AG04450 (cell line): ENCODE data around the gene ISL1. TPM values are rescaled to one million over a fixed set of nuclear protein-coding genes. Genes with fewer than 3 reads are reported as not detected.

Source experiments
- CTCF ChIA-PET: fragments of 300-600, 350-600 bp; formaldehyde crosslinking; extraction: SDS; loops from one replicate; lab custom pipeline; 2022; ENCODE audit warnings: antibody characterized with exemption, inconsistent platforms; lab: Charles Lee
- POLR2A ChIA-PET: fragments of 350-600 bp; formaldehyde crosslinking; extraction: SDS; loops from one replicate; lab custom pipeline; 2021; ENCODE audit warnings: antibody characterized with exemption, inconsistent platforms; lab: Yijun Ruan, JAX
- DNase-seq: peaks from one replicate; pipeline ENCODE4 v3.0.0-alpha.2; 2011; ENCODE audit warnings: low read depth, low spot score
- H3K27ac ChIP-seq: one replicate; pipeline ENCODE4 v1.5.1; 2012; ENCODE audit warnings: low read depth, low read length, control low read depth
- H3K27me3 ChIP-seq: one replicate; pipeline ENCODE4 v1.6.0; 2012; ENCODE audit warnings: low read length; ENCODE audit not compliant: control insufficient read depth, insufficient read depth
- H3K4me3 ChIP-seq: 2 replicates; pipeline ENCODE4 v1.5.1; 2011; ENCODE audit warnings: mild to moderate bottlenecking, low read depth, low read length, control low read depth
- H3K9me3 ChIP-seq: 2 replicates; pipeline ENCODE4 v1.5.1; 2012; ENCODE audit warnings: low read length; ENCODE audit not compliant: control insufficient read depth, insufficient read depth
- polyA plus RNA-seq: library from polyadenylated mRNA; depleted of rRNA; stranded (reverse); fragments of >200 nt; gene quantifications from 2 replicates; pipeline ENCODE4 v1.2.3, GENCODE V29; 2011
- TF ChIP-seq, protein P1 (sequence below): IDR thresholded peaks from 2 replicates; pipeline ENCODE4 v1.5.1; 2011; ENCODE audit warnings: low read depth, low read length, control low read depth, inconsistent platforms

The ISL1 gene
- polyA plus RNA-seq, 1 experiment, result not detected

DNA sequence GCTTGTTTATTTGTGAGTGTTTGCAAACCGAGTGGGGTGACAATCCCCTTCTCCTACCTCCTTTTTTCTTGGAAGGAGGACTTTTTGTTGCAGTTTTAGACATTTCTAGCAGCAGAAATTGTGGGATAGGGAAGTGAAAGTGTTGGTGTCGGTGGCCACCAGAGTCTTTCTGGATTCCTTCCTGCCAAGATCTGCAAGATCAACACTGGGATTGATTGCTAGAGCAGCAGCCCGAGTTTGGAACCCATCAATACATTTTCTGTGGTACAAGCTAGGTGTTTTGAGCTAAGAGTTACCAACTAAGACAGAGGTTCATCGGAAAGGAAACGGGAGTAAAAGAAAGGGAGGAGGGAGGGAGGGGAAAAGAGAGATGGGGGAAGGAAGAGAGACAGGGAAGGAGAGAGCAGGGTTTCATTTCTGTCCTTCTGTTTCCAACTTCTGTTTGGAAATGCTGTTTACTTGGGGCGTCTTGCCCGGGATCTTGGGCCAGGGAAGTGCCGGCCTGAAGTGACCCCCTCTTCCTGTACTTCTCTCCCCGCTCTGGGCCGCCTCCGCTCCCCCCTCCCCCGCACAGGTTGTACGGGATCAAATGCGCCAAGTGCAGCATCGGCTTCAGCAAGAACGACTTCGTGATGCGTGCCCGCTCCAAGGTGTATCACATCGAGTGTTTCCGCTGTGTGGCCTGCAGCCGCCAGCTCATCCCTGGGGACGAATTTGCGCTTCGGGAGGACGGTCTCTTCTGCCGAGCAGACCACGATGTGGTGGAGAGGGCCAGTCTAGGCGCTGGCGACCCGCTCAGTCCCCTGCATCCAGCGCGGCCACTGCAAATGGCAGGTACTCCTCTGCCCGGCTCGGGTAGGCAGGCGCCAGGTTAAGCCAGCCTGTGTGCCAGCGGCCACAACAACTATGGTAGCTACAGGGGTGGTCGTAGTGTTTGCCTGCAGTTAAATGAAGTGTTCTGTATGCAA, 4.0 kb downstream of the ISL1 start:
- ChIA-PET CTCF (no interaction called here), POLR2A (no interaction called here)
- no peak overlapping the region for H3K4me3 ChIP-seq
- no peak for DNase-seq
- H3K27me3 ChIP-seq, result peaks cover 58% of the 10 kb centered on the region
- TF ChIP-seq, protein P1, sequence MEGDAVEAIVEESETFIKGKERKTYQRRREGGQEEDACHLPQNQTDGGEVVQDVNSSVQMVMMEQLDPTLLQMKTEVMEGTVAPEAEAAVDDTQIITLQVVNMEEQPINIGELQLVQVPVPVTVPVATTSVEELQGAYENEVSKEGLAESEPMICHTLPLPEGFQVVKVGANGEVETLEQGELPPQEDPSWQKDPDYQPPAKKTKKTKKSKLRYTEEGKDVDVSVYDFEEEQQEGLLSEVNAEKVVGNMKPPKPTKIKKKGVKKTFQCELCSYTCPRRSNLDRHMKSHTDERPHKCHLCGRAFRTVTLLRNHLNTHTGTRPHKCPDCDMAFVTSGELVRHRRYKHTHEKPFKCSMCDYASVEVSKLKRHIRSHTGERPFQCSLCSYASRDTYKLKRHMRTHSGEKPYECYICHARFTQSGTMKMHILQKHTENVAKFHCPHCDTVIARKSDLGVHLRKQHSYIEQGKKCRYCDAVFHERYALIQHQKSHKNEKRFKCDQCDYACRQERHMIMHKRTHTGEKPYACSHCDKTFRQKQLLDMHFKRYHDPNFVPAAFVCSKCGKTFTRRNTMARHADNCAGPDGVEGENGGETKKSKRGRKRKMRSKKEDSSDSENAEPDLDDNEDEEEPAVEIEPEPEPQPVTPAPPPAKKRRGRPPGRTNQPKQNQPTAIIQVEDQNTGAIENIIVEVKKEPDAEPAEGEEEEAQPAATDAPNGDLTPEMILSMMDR, result no peak
- no peak overlapping the region for H3K27ac ChIP-seq
- H3K9me3 ChIP-seq, result peaks cover 5% of the 10 kb centered on the region; the same call in 1 of the 2 replicates

DNA sequence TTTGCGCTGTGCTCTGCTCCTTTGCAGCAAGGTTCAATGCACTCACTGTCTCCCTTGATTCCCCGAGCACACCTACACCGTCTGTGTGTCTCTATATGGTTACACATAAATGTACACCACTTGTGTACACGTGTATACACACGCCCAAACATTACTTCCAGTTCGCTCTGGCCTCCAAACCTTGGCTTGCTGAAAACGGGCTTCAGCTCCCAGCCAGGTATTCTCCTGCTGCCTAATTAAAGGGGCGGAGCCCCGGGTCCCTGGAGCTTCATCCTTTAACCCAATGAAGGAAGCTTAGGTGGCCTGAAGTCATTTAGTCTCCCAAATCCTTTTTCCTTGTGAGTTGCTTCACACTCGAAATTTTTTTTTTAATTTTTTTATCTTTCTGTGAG, 4.6 kb downstream of the ISL1 start:
- H3K4me3 ChIP-seq, result no peak overlapping the region
- peaks cover 5% of the 10 kb centered on the region; the same call in 1 of the 2 replicates for H3K9me3 ChIP-seq
- ChIA-PET POLR2A (no interaction called here), CTCF (no interaction called here)
- TF ChIP-seq, protein P1, result no peak
- peaks cover 51% of the 10 kb centered on the region for H3K27me3 ChIP-seq
- no peak for DNase-seq
- H3K27ac ChIP-seq, result no peak overlapping the region

DNA sequence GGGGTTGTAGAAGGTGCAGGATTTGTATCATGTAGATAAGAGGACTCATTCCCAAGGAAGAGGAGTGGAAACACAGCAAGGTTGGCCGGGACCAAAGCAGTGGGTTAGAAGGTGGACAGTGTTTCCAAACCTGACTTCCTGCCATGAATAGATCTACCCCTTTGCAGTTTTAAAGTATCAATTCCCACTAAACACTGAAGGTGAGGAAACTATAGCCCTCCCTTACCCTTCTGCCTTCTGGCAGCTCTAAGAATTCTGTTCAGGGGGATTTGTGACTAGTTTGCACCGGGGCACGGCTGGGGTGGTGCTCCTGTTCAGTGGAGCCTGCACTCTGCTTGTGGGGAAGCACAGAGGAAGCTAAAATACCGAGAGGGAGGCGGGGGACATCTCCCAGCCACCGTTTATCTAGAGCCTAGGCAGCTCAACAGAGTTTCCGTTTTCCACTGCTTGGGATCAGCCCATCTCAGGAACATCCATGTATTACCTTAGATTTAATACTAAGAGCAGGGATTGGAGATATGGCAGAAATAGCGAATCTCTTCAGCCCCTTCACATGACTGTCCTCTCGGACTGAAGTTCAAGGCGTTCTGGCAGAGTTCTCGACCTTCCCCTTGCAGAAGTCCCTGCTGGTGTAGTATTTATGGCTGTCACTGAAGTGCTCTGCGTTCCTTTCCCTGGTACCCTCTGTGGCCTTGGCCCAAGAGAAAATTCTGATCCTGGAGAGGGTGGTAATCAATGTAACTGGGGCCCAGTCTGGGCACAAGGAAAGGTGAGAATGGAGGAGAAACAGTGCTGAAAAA, 5.4 kb downstream of the ISL1 start:
- Histone ChIP-seq H3K27ac (no peak overlapping the region), H3K9me3 (no peaks in the 10 kb centered on the region), H3K27me3 (peaks cover 45% of the 10 kb centered on the region), H3K4me3 (no peak overlapping the region)
- no peak for DNase-seq
- ChIA-PET CTCF (interaction anchor here (1.0 kb wide), 1 partner anchor 9 kb away, joined by 3 read pairs; no protein-coding TSS in a partner anchor), POLR2A (no interaction called here)
- TF ChIP-seq, protein P1, result no peak

GRCh38 chr5:51389288-51389576, 6.0 kb downstream of the ISL1 start:
- ChIA-PET CTCF (interaction anchor here (1.0 kb wide), 1 partner anchor 9 kb away, joined by 3 read pairs; no protein-coding TSS in a partner anchor), POLR2A (no interaction called here)
- Histone ChIP-seq H3K4me3 (no peak overlapping the region), H3K27me3 (peaks cover 40% of the 10 kb centered on the region), H3K27ac (no peak overlapping the region), H3K9me3 (no peaks in the 10 kb centered on the region)
- TF ChIP-seq, protein P1, result no peak
- no peak for DNase-seq
